GM19351 (cell line): ENCODE measurements around the gene MAP3K12.
A peak's percentile ranks its signal among the peaks of the same experiment; 100 is the strongest.
"Not testable (repeated sequence)": the region's sequence is repeated elsewhere in the genome, so short reads cannot be mapped to it uniquely, and the experiment has no call there.

Experiments
- ATAC-seq: cut with Tn5 transposase; IDR thresholded peaks from one replicate; pipeline ENCODE4 v1.9.1; 2021; ENCODE audit warnings: mild to moderate bottlenecking, moderate library complexity; ENCODE audit not compliant: unreplicated experiment

Gene MAP3K12

GRCh38 chr12:53492830-53493609 is 6.2 kb downstream of the MAP3K12 start:
- ATAC-seq: peak; percentile 97

GRCh38 chr12:53492188-53492587 is 7.1 kb downstream of the MAP3K12 start:
- no peak for ATAC-seq

DNA sequence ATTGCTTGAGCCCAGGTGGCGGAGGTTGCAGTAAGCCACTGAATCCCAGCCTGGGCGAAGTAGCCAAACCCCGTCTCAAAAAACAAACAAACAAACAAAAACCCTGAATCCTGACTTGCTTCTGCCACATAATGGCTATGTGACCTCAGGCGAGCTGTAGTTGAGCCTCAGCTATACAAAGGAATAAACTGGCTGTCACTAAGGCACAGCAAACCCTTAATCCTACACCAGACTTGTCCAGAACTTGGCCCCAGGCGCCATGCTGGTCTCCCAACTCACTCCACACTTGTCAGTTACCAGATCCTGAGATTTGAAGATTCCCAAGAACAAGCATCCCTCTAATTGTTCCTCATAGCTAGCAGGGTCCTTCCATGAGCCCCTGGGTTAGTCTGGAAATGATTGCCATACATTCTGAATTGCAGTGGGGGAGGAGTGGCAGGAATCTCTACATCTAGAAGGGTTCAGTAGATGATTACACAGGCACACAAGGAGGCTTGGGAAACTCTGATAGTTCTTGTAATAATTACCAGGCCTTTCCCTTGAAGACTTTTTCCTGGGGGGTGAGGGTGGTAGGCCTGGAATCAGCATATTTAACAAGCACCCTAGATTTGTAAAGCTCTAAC is 9.9 kb downstream of the MAP3K12 start:
- no peak for ATAC-seq

GRCh38 chr12:53486736-53487487 is 12.3 kb downstream of the MAP3K12 start:
- no peak for ATAC-seq

DNA sequence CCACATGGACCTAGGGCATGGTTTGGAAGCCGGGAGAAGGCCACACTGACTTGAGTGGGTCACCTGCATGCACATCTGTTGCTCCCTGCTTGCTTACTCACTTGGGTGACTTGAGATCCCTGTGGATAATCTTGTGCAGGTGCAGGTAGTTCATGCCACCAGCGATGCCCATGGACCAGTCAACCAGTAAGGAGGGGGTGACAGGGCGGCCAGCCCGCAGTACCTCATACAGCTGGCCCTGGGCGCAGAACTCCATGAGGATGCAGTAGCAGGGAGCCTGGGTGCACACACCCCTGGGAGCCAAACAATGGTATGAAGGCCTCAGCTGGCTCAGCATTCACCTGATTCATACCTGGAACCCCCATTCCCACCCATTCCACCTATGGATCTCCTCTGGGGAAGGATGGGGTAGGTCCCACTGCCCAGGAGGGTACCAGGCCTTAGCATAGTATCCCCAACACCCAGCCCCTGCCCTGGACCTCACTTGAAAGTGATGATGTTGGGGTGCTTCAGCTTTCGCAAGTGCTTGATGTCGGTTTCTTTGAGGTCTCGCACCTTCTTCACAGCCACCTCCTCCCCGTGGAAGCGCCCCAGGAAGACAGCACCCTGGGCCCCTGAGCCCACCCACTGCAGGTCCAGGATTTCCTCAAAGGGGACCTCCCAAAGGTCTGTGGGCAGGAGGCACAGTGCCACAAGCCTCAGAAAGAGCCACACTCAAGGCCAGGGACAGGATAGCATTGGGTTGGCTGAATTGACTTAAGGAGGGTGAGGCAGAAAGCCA is 13.1 kb downstream of the MAP3K12 start:
- no peak for ATAC-seq

DNA sequence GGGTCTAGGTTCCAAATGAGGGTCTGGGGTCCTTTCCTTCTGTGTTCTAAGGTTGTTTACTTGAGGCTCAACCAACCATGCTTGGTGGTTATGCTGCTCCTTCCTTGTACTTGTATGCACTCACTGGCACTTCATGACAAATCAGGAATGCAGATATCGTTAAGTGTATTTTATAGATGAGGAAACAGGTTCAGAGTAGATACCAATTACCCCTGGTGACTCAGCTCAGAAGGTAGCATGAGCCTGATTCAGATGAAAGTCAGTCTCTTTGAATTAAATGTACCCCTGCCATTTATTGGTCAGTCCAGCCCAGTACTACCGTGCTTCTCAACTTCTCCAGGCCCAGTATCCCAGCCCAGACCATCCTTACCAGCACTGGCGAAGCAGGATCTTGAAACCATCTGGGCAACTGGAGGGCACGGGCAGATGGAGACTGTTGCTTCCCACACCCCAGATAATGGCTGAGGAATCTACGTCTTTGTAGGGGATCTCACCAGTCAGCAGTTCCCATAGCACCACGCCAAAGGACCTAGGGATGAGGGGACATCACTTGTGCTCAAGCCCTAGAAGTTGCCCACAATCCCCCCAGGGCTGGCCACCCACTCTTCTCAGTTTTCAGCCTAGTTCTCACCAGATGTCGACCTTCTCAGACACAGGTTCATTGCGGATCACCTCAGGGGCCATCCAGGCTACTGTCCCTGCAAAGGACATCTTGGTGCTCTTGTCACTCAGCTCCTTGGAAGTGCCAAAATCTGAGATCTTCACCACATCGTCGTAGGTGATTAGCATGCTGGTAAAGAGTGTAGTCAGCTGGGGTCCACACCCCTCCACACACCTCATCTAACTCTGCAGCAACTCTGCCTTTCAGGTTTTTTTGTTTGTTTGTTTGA is 14.3 kb downstream of the MAP3K12 start:
- ATAC-seq: no peak

DNA sequence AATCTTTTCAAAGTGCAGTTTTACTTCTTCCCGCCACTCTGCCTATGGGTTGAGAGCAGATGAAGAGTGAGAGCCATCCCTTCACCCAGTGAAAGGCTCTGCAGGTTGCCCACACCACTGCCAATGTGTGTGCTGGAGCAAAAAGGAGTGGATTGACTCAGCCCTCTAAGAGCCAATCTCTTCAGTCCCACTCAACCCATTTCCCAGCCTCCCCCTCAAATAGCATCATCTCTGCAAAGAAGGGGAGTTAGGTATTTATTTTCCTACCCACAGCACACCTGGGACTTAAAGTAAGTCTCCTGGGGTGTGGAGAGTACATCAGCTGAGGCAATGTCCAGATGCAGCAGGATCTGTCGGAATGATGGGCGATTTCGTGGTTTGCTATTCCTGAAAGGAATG is 15.3 kb downstream of the MAP3K12 start:
- ATAC-seq: no peak

DNA sequence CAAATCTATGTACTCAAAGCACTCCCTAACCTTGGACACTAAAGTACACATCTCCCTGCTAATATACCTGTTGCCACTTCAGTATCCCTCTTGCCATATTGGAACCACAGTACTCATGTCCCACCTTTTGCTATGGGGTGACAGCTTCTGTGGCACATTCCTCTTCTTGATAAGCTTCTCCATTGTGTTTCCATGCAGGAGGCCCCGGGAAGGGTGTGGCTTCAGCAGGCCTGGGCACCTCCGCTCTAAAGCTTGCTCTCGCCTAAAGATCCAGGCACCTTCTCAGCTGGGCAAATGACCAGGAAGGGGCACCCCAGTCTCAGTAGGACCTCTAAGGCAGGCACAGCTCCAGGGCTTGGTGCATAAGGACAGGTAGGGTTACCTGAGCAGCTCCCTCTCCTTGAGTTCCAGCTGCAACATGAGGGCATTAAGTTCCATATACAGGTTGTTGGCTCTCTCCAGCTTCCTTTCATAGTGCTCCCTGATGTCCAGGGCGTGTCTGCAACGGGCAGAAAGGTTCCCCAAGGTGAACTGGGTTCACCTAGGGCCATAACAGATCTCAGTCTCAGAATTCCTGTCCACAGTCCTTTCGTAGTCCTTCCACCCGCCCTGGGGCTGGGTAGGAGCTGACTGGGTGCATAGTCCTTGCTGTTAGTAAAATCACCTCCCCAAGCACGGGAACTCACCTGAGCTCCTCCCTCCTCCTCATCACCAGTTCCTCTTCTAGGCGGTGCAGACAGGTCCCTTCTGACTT is 15.9 kb downstream of the MAP3K12 start:
- no peak for ATAC-seq

DNA sequence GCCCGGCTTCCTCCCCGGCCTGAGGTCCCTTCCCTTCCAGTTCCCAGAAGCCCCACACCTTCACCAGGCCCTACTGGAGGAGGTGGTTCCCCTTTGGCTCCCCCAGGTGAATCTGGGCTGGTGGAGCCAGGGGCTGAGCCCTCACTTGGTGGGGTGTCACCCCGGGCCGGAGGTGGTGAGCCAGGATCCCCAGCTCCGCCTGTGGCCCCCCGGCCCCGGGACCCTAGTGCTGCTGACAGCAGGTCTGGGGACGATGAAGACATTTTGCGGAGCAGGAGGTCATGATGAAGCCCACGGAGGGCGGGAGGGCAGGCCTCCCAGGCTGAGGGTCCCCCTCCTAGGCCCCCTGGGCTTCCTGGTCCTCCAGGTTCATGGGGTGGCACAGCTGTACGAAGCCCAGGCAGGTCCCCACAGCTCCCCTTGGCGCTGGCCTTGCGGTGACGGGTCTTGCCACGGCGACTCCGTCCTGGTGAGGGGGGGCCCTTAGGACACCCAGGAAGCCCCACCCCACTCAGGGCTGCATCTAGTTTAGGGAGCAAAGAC is 16.6 kb downstream of the MAP3K12 start:
- ATAC-seq: no peak

- no peak for ATAC-seq
Observed at GRCh38 chr12:53481939-53482586, 17.2 kb downstream of the MAP3K12 start.

- ATAC-seq: not testable (repeated sequence)
Observed at GRCh38 chr12:53481458-53481857, 17.8 kb downstream of the MAP3K12 start.

GRCh38 chr12:53480491-53481442 is 18.5 kb downstream of the MAP3K12 start:
- ATAC-seq: no peak

- ATAC-seq: no peak
Observed at GRCh38 chr12:53479331-53479730, 19.9 kb downstream of the MAP3K12 start.

GRCh38 chr12:53478865-53479264 is 20.4 kb downstream of the MAP3K12 start:
- no peak for ATAC-seq

DNA sequence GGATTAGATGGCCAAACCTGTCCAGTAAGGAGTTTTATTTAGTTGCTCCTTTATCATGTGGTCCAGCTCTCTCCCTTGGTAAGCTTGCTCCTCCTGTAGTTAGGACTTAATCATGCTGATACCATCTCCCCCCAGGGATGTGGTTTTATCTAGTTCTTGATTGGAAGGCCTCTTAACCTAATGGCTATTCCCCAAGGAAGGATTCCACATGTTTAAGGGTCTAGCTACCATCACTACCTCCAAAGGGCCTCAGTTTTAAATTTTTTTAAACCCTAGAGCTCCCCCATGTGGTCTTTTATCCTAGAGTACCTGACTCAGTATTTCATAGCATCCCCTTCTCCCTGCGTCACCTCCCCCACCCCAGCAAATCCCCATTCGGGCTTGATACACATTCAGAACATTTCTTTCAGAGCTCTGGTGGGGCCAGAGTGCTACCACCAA is 22.5 kb downstream of the MAP3K12 start:
- no peak for ATAC-seq

GRCh38 chr12:53474819-53475218 is 24.4 kb downstream of the MAP3K12 start:
- ATAC-seq: no peak

- ATAC-seq: no peak
Observed at GRCh38 chr12:53474077-53474476, 25.2 kb downstream of the MAP3K12 start.
